ENCODE measurements around the gene OSBPL5. TPM values are rescaled to one million over a fixed set of nuclear protein-coding genes. Genes with fewer than 3 reads are reported as not detected.

Gene OSBPL5
- total RNA-seq, 1 experiment from 2014 or later, result 115 TPM

- Mint-ChIP-seq H3K27ac (ENCODE audit: low read depth, unreplicated experiment) (no peak overlapping the region), H3K9me3 (ENCODE audit: unreplicated experiment) (no peaks in the 10 kb centered on the region), H3K36me3 (ENCODE audit: insufficient read depth, unreplicated experiment) (peaks cover 94% of the 10 kb centered on the region), H3K27me3 (ENCODE audit: insufficient read depth, unreplicated experiment) (no peaks in the 10 kb centered on the region), H3K4me1 (ENCODE audit: insufficient read depth, unreplicated experiment) (peaks cover 16% of the 10 kb centered on the region), H3K4me3 (ENCODE audit: unreplicated experiment) (no peak overlapping the region)
- POLR2A ChIA-PET, result no interaction called here
- intact Hi-C loops (cut with micrococcal nuclease), result no loop called here
- DNase-seq (ENCODE audit: unreplicated experiment), result no peak
- TF ChIP-seq, protein P1, sequence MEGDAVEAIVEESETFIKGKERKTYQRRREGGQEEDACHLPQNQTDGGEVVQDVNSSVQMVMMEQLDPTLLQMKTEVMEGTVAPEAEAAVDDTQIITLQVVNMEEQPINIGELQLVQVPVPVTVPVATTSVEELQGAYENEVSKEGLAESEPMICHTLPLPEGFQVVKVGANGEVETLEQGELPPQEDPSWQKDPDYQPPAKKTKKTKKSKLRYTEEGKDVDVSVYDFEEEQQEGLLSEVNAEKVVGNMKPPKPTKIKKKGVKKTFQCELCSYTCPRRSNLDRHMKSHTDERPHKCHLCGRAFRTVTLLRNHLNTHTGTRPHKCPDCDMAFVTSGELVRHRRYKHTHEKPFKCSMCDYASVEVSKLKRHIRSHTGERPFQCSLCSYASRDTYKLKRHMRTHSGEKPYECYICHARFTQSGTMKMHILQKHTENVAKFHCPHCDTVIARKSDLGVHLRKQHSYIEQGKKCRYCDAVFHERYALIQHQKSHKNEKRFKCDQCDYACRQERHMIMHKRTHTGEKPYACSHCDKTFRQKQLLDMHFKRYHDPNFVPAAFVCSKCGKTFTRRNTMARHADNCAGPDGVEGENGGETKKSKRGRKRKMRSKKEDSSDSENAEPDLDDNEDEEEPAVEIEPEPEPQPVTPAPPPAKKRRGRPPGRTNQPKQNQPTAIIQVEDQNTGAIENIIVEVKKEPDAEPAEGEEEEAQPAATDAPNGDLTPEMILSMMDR (IDR thresholded peaks at IDR 0.05; ENCODE audit: unreplicated experiment), result no peak
- BruUV-seq (replicated peaks), result no TSS peak
- CTCF ChIA-PET, result no interaction called here
These were observed 68.1 kb downstream of the OSBPL5 start for GRCh38 chr11:3096909-3097530.

- CTCF ChIA-PET, result interaction anchor here (0.6 to 12.3 kb wide), 4 partner anchors 47 to 318 kb away, joined by 3 to 160 read pairs (median 4); no protein-coding TSS in a partner anchor
- Mint-ChIP-seq H3K36me3 (ENCODE audit: insufficient read depth, unreplicated experiment) (peaks cover 94% of the 10 kb centered on the region), H3K4me1 (ENCODE audit: insufficient read depth, unreplicated experiment) (peaks cover 20% of the 10 kb centered on the region), H3K27ac (ENCODE audit: low read depth, unreplicated experiment) (peak overlapping the region; percentile 43), H3K4me3 (ENCODE audit: unreplicated experiment) (no peak overlapping the region), H3K9me3 (ENCODE audit: unreplicated experiment) (no peaks in the 10 kb centered on the region), H3K27me3 (ENCODE audit: insufficient read depth, unreplicated experiment) (no peaks in the 10 kb centered on the region)
- no TSS peak for BruUV-seq (replicated peaks)
- peak; percentile 73 for DNase-seq (ENCODE audit: unreplicated experiment)
- POLR2A ChIA-PET, result no interaction called here
- intact Hi-C loops (cut with micrococcal nuclease), result no loop called here
- TF ChIP-seq, protein P1 (IDR thresholded peaks at IDR 0.05; ENCODE audit: unreplicated experiment), result no peak
These were observed 69.3 kb downstream of the OSBPL5 start for GRCh38 chr11:3095712-3096361.

DNA sequence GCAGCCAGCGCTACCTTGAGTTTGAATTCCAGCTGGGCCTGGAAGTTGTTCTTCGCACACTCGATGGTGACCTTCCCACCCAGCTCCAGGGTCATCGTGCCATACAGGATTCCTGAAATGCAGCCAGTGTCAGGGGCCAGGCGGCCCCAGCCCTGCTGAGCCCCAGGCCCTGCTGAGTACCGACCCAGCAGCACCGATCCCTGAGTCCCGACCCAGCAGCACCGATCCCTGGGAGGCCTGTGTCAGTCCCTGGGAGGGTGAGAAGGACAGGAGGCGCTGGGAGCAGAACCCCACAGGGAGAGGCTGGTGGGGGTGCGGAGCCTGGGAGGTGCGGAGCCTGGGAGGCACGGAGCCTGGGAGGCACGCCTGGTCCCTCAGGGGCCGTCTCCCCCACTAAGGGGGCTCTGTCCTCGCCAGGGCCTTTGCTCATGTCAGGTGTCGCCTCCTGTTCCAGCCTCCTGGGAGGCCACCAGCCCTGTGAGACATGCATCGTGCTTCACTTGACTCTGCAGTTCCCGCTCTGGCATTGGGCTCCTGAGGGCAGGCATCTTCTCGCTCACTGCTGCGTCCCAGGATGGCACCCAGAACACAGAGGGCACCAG, 70.8 kb downstream of the OSBPL5 start:
- Mint-ChIP-seq H3K4me1 (ENCODE audit: insufficient read depth, unreplicated experiment) (peaks cover 20% of the 10 kb centered on the region), H3K27ac (ENCODE audit: low read depth, unreplicated experiment) (no peak overlapping the region)
- CTCF ChIA-PET, result interaction anchor here (0.6 to 12.3 kb wide), 3 partner anchors 16 to 96 kb away, joined by 3 to 160 read pairs (median 5); no protein-coding TSS in a partner anchor

More for the DNA sequence above, 70.8 kb downstream of the OSBPL5 start:
- no TSS peak for BruUV-seq (replicated peaks)
- POLR2A ChIA-PET, result no interaction called here
- DNase-seq (ENCODE audit: unreplicated experiment), result no peak
- TF ChIP-seq, protein P1 (IDR thresholded peaks at IDR 0.05; ENCODE audit: unreplicated experiment), result no peak
- Mint-ChIP-seq H3K4me3 (ENCODE audit: unreplicated experiment) (no peak overlapping the region), H3K27me3 (ENCODE audit: insufficient read depth, unreplicated experiment) (no peaks in the 10 kb centered on the region), H3K36me3 (ENCODE audit: insufficient read depth, unreplicated experiment) (peaks cover 86% of the 10 kb centered on the region), H3K9me3 (ENCODE audit: unreplicated experiment) (no peaks in the 10 kb centered on the region)
- intact Hi-C loops (cut with micrococcal nuclease), result no loop called here

Measured in MCF 10A (cell line).